ENCODE data around the gene AFP.

DNA sequence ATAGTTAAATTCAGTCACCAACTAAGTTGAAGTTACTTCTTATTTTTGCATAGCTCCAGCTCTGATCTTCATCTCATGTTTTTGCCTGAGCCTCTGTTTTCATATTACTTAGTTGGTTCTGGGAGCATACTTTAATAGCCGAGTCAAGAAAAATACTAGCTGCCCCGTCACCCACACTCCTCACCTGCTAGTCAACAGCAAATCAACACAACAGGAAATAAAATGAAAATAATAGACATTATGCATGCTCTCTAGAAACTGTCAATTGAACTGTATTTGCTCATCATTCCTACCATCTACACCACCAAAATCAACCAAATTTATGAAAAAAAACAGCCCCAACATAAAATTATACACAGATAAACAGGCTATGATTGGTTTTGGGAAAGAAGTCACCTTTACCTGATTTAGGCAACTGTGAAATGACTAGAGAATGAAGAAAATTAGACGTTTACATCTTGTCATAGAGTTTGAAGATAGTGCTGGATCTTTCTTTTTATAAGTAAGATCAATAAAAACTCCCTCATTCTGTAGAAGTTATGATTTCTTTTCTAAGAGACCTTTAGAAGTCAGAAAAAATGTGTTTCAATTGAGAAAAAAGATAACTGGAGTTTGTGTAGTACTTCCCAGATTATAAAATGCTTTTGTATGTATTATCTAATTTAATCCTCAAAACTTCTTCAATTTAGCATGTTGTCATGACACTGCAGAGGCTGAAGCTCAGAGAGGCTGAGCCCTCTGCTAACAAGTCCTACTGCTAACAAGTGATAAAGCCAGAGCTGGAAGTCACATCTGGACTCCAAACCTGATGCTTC, 24.9 kb upstream of the AFP start:
- TF ChIP-seq, protein P1, sequence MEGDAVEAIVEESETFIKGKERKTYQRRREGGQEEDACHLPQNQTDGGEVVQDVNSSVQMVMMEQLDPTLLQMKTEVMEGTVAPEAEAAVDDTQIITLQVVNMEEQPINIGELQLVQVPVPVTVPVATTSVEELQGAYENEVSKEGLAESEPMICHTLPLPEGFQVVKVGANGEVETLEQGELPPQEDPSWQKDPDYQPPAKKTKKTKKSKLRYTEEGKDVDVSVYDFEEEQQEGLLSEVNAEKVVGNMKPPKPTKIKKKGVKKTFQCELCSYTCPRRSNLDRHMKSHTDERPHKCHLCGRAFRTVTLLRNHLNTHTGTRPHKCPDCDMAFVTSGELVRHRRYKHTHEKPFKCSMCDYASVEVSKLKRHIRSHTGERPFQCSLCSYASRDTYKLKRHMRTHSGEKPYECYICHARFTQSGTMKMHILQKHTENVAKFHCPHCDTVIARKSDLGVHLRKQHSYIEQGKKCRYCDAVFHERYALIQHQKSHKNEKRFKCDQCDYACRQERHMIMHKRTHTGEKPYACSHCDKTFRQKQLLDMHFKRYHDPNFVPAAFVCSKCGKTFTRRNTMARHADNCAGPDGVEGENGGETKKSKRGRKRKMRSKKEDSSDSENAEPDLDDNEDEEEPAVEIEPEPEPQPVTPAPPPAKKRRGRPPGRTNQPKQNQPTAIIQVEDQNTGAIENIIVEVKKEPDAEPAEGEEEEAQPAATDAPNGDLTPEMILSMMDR (IDR thresholded peaks at IDR 0.05) = no peak
- no peak for TF ChIP-seq EZH2 (IDR thresholded peaks at IDR 0.05; ENCODE audit: borderline replicate concordance, insufficient read depth, low read depth, low read length, poor library complexity, severe bottlenecking)
